ENCODE measurements around the gene UCK1.

Gene UCK1

DNA sequence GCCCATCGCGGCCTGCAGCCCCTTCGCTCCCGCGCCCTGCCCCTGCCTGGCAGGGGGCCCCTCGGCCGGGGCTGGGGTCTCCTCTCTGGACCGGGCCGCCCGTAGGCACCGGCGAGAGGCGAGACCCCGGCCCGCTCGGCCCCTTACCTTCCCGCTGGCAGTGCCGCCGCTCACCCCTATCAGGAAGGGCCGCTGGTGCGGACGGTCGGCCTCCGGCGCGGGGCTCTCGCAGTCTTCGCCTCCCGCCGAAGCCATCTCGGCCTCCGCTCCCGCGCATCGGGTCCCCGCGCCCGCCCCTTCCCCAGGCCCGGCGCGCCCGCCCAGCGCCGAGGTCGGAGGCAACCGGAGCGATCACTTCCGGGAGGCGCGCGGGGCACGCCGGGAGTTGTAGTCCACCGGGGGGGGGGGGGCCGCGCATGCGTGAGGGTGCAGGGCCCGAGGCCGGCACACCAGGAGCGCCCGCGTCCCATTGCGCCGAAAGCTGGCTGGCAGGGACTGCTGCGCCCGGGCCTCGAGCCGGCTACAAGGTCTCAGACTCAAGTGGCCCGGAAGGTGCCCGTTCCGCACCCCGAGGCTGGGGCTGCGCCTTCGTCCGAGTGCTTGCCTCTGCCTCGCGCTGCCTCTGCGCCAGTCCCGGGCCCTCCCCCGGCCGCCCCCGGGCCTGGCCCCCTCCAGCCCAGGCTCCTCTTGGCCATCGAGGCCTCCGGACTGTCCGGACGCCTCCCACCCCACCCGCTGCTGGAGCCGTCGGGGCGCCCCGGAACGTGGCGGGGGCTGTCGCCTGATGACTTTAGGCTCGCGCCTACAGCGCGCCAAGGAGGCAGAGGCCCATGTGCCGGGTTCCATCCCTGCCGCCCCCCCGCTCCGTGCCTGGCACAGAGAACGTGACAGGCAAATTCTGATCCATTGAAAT, at the start of gene UCK1:
UCK1 (minus strand) TSS at position 344 of the 913 bp plus-strand sequence; CDS start at position 255, 89 bp downstream.
- DNase-seq (ENCODE audit: extremely low spot score): peak; percentile 97
- CTCF ChIA-PET: no interaction called here
- POLR2A ChIA-PET: interaction anchor here (1.0 to 1.8 kb wide), 4 partner anchors 13 to 214 kb away, joined by 3 to 6 read pairs (median 4); partner anchors contain the start of gene PRRT1B
- no peak for TF ChIP-seq FOXK2 (IDR thresholded peaks at IDR 0.05)
- no peak for TF ChIP-seq HDGF (IDR thresholded peaks at IDR 0.05; ENCODE audit: borderline replicate concordance)
- peak; percentile 57 for TF ChIP-seq L3MBTL2 (conservative IDR thresholded peaks at IDR 0.05)
- no peak for TF ChIP-seq NFRKB (IDR thresholded peaks at IDR 0.05)

DNA sequence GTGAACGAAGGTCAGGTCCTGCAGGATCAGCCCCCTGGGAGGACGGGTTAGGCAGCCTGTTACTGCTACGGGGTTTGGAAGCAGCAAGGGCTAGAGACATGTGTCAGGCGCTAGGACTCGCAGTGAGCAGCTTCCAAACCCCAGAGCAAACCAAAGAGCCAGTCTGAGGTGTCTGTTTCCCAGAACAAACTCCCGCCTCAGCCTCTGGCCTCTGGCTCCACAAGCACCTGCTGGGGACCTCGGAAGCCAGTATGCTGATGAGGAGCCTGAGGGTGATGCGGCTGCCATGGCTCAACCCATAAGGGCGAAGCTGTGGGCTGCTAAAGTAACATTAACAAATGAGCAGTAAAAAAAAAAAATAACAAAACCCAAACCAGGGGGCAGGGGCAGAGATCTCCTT, 49.3 kb upstream of the UCK1 start:
- DNase-seq (ENCODE audit: extremely low spot score): no peak
- TF ChIP-seq CTBP1 (IDR thresholded peaks at IDR 0.05; ENCODE audit: borderline replicate concordance) (no peak), SP1 (IDR thresholded peaks at IDR 0.05) (no peak), L3MBTL2 (conservative IDR thresholded peaks at IDR 0.05) (no peak), BHLHE40 (IDR thresholded peaks at IDR 0.05; ENCODE audit: borderline replicate concordance) (no peak), HDGF (IDR thresholded peaks at IDR 0.05; ENCODE audit: borderline replicate concordance) (no peak), PKNOX1 (IDR thresholded peaks at IDR 0.05) (no peak), FOXK2 (IDR thresholded peaks at IDR 0.05) (no peak), FOXA1 (IDR thresholded peaks at IDR 0.05) (no peak), ARNT (IDR thresholded peaks at IDR 0.05) (no peak), ZNF384 (IDR thresholded peaks at IDR 0.05) (no peak), SUZ12 (IDR thresholded peaks at IDR 0.05) (no peak), TARDBP (IDR thresholded peaks at IDR 0.05) (no peak), FOXM1 (IDR thresholded peaks at IDR 0.05; ENCODE audit: borderline replicate concordance) (no peak), LEF1 (IDR thresholded peaks at IDR 0.05; ENCODE audit: borderline replicate concordance) (no peak), ELF4 (IDR thresholded peaks at IDR 0.05) (no peak)
- POLR2A ChIA-PET: no interaction called here
- CTCF ChIA-PET: no interaction called here

DNA sequence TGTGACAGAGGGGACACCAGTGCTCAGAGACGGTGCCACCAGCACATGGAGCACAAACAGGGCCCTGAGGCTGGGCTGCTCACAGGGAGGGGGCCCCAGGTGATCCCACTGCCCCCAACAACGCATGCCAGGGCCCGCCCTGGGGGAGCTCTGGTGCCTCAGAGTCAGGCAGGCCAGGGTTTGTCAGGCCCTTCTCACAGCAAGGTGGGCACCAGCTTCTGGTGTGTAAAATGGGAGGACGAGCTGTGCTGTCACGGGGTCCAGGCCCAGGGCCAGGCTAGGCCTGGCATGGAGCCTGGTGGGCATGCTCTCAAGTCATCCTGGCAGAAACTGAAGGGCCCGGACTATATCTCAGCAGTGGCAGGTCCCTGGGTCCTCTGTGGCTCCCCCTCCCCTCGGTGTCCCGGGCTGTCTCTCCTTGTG, 48.7 kb upstream of the UCK1 start:
- POLR2A ChIA-PET: no interaction called here
- CTCF ChIA-PET: no interaction called here
- no peak for DNase-seq (ENCODE audit: extremely low spot score)
- TF ChIP-seq ELF4 (IDR thresholded peaks at IDR 0.05) (no peak), PKNOX1 (IDR thresholded peaks at IDR 0.05) (no peak), HDGF (IDR thresholded peaks at IDR 0.05; ENCODE audit: borderline replicate concordance) (no peak), TARDBP (IDR thresholded peaks at IDR 0.05) (no peak), FOXM1 (IDR thresholded peaks at IDR 0.05; ENCODE audit: borderline replicate concordance) (no peak), LEF1 (IDR thresholded peaks at IDR 0.05; ENCODE audit: borderline replicate concordance) (no peak), FOXA1 (IDR thresholded peaks at IDR 0.05) (no peak), NFRKB (IDR thresholded peaks at IDR 0.05) (no peak), ARNT (IDR thresholded peaks at IDR 0.05) (no peak)

DNA sequence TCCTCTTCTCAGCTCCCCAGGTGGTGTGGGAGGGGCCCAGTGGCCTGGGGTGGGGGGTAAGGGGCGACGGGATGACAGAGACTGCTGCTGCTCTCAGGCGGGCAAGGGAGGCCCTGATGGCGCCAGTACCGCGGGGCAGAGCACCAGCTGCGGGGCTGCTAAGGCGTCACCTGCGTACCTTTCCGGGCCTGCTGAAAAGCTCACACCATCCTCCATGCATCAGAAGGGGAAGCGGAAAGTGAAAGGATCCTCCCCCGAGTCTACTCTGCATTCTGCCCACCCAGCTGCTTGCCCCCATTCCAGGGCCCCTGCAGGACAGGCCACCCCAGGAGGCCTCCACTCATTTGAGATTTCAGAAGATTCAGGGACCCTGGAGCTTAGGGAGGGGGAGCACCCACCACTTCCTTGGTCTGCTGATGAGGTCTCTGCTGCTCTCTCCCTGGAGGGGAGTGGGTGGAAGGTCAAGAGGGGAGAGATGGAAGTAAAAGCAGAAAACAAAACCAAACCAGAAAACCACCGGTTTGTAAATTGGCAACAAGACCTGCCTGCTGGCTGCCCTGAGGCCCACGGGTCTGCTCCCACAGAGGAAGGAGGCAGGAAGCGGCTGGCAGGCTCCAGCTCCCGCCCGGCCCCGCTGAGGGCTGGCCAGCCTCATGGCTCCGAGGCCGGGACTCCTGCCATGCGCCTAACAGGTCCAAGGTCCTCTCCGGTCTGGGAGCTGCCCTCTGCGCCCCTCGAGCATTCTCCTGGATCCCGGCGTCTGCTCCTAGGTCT, 47.9 kb upstream of the UCK1 start:
- ChIA-PET POLR2A (no interaction called here), CTCF (no interaction called here)
- TF ChIP-seq PKNOX1 (IDR thresholded peaks at IDR 0.05) (no peak), ELF4 (IDR thresholded peaks at IDR 0.05) (no peak), HDGF (IDR thresholded peaks at IDR 0.05; ENCODE audit: borderline replicate concordance) (no peak), FOXK2 (IDR thresholded peaks at IDR 0.05) (no peak), NFRKB (IDR thresholded peaks at IDR 0.05) (no peak), TARDBP (IDR thresholded peaks at IDR 0.05) (no peak), FOXA1 (IDR thresholded peaks at IDR 0.05) (no peak), SP1 (IDR thresholded peaks at IDR 0.05) (no peak), LEF1 (IDR thresholded peaks at IDR 0.05; ENCODE audit: borderline replicate concordance) (no peak), FOXM1 (IDR thresholded peaks at IDR 0.05; ENCODE audit: borderline replicate concordance) (no peak), L3MBTL2 (conservative IDR thresholded peaks at IDR 0.05) (no peak)
- DNase-seq (ENCODE audit: extremely low spot score): no peak

GRCh38 chr9:131578021-131578420, 47.0 kb upstream of the UCK1 start:
- ChIA-PET CTCF (no interaction called here), POLR2A (no interaction called here)
- no peak for TF ChIP-seq TARDBP (IDR thresholded peaks at IDR 0.05)
- TF ChIP-seq SUZ12 (IDR thresholded peaks at IDR 0.05): no peak
- TF ChIP-seq CTBP1 (IDR thresholded peaks at IDR 0.05; ENCODE audit: borderline replicate concordance): no peak
- TF ChIP-seq NFRKB (IDR thresholded peaks at IDR 0.05): no peak
- no peak for DNase-seq (ENCODE audit: extremely low spot score)
